ENCODE data around the gene PCSK5. TPM values are rescaled to one million over a fixed set of nuclear protein-coding genes. Genes with fewer than 3 reads are reported as not detected.

PCSK5 gene
- total and polyA plus RNA-seq, 4 experiments from 2014 or later, result 3.4 to 8.4 (median 6.5) TPM

- Histone ChIP-seq H3K9me3 (ENCODE audit: control insufficient read depth in 1 of 2, low read length in 2 of 2) (no peaks in the 10 kb centered on the region), H3K4me1 (ENCODE audit: insufficient read depth, low read length) (no peaks in the 10 kb centered on the region), H3K36me3 (ENCODE audit: insufficient read depth, low read length) (no peaks in the 10 kb centered on the region), H3K27ac (ENCODE audit: low read depth, low read length) (no peak overlapping the region), H3K27me3 (ENCODE audit: insufficient read depth, low read length) (no peaks in the 10 kb centered on the region), H3K4me3 (ENCODE audit: low read length in 2 of 2) (no peak overlapping the region)
- no peaks in the 10 kb centered on the region for H3K36me3 Mint-ChIP-seq
- peaks cover 0 to 5% of the 10 kb centered on the region in 2 donors for H3K27me3 Mint-ChIP-seq
- H3K27ac Mint-ChIP-seq, result no peak overlapping the region
- DNase-seq, result no peak
- ChIA-PET CTCF (ENCODE audit: partially characterized antibody) (no interaction called here), POLR2A (ENCODE audit: partially characterized antibody) (no interaction called here)
- peaks cover 0 to 8% (median 6%) of the 10 kb centered on the region in 4 donors for H3K4me1 Mint-ChIP-seq
- no peak overlapping the region for H3K4me3 Mint-ChIP-seq
- intact Hi-C loops (cut with micrococcal nuclease), result no loop called here
- peaks cover 0 to 1% (median 0%) of the 10 kb centered on the region in 8 donors for H3K9me3 Mint-ChIP-seq
These were observed 18.8 kb upstream of the PCSK5 start for GRCh38 chr9:75871624-75872023.

DNA sequence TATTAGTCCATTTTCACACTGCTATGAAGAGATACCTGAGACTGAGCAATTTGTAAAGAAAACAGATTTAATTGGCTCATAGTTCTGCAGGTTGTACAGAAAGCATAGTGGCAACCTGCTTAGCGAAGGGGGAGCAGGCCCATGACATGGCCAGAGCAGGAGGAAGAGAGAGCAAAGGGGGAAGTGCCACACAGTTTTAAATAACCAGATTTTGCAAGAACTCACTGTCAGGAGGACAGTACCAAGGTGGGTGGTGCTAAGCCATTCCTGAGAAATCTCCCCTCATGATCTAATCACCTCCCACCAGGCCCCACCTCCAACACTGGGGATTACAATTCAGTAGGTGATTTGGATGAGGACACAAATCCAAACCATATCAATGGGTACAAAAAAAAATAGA is 16.8 kb upstream of the PCSK5 start:
- DNase-seq, result no peak
- Histone ChIP-seq H3K9me3 (ENCODE audit: control insufficient read depth in 1 of 2, low read length in 2 of 2) (no peaks in the 10 kb centered on the region), H3K4me1 (ENCODE audit: insufficient read depth, low read length) (no peaks in the 10 kb centered on the region), H3K27ac (ENCODE audit: low read depth, low read length) (no peak overlapping the region), H3K36me3 (ENCODE audit: insufficient read depth, low read length) (no peaks in the 10 kb centered on the region), H3K4me3 (ENCODE audit: low read length in 2 of 2) (no peak overlapping the region), H3K27me3 (ENCODE audit: insufficient read depth, low read length) (no peaks in the 10 kb centered on the region)
- Mint-ChIP-seq H3K4me1 (peaks cover 0 to 8% (median 6%) of the 10 kb centered on the region in 4 donors), H3K4me3 (no peak overlapping the region), H3K27me3 (peaks cover 2% of the 10 kb centered on the region in 2 donors), H3K27ac (no peak overlapping the region), H3K36me3 (no peaks in the 10 kb centered on the region), H3K9me3 (peaks cover 0 to 1% (median 0%) of the 10 kb centered on the region in 8 donors)
- ChIA-PET CTCF (ENCODE audit: partially characterized antibody) (no interaction called here), POLR2A (ENCODE audit: partially characterized antibody) (no interaction called here)
- intact Hi-C loops (cut with micrococcal nuclease), result no loop called here

GRCh38 chr9:75876999-75877640 is 13.4 kb upstream of the PCSK5 start:
- intact Hi-C loops (cut with micrococcal nuclease), result no loop called here
- POLR2A ChIA-PET (ENCODE audit: partially characterized antibody), result no interaction called here
- CTCF ChIA-PET (ENCODE audit: partially characterized antibody), result no interaction called here
- H3K36me3 Mint-ChIP-seq, result no peaks in the 10 kb centered on the region
- DNase-seq, result no peak
- Histone ChIP-seq H3K4me3 (ENCODE audit: low read length in 2 of 2) (no peak overlapping the region), H3K36me3 (ENCODE audit: insufficient read depth, low read length) (no peaks in the 10 kb centered on the region), H3K27me3 (ENCODE audit: insufficient read depth, low read length) (no peaks in the 10 kb centered on the region), H3K9me3 (ENCODE audit: control insufficient read depth in 1 of 2, low read length in 2 of 2) (no peaks in the 10 kb centered on the region), H3K27ac (ENCODE audit: low read depth, low read length) (no peak overlapping the region), H3K4me1 (ENCODE audit: insufficient read depth, low read length) (no peaks in the 10 kb centered on the region)
- H3K27me3 Mint-ChIP-seq, result peaks cover 2% of the 10 kb centered on the region in 2 donors
- H3K9me3 Mint-ChIP-seq, result no peaks in the 10 kb centered on the region
- H3K27ac Mint-ChIP-seq, result no peak overlapping the region
- H3K4me1 Mint-ChIP-seq, result no peaks in the 10 kb centered on the region
- no peak overlapping the region for H3K4me3 Mint-ChIP-seq

- H3K27me3 Mint-ChIP-seq, result peaks cover 2% of the 10 kb centered on the region in 2 donors
- H3K4me1 Mint-ChIP-seq, result no peaks in the 10 kb centered on the region
- Histone ChIP-seq H3K4me3 (ENCODE audit: low read length in 2 of 2) (no peak overlapping the region), H3K36me3 (ENCODE audit: insufficient read depth, low read length) (no peaks in the 10 kb centered on the region), H3K9me3 (ENCODE audit: control insufficient read depth in 1 of 2, low read length in 2 of 2) (no peaks in the 10 kb centered on the region), H3K27ac (ENCODE audit: low read depth, low read length) (no peak overlapping the region), H3K27me3 (ENCODE audit: insufficient read depth, low read length) (no peaks in the 10 kb centered on the region), H3K4me1 (ENCODE audit: insufficient read depth, low read length) (no peaks in the 10 kb centered on the region)
- no peaks in the 10 kb centered on the region for H3K36me3 Mint-ChIP-seq
- no peaks in the 10 kb centered on the region for H3K9me3 Mint-ChIP-seq
- H3K4me3 Mint-ChIP-seq, result no peak overlapping the region
- no peak for DNase-seq
- no peak overlapping the region for H3K27ac Mint-ChIP-seq
- ChIA-PET POLR2A (ENCODE audit: partially characterized antibody) (no interaction called here), CTCF (ENCODE audit: partially characterized antibody) (interaction anchor here (0.7 kb wide), 1 partner anchor 96 kb away, joined by 3 read pairs; no protein-coding TSS in a partner anchor)
- intact Hi-C loops (cut with micrococcal nuclease), result no loop called here
These were observed 12.0 kb upstream of the PCSK5 start for GRCh38 chr9:75878488-75878860.

- H3K27me3 Mint-ChIP-seq, result peaks cover 0 to 2% of the 10 kb centered on the region in 2 donors
- H3K27ac ChIP-seq (ENCODE audit: low read depth, low read length), result no peak overlapping the region
- no peak overlapping the region for H3K4me3 Mint-ChIP-seq
- no peaks in the 10 kb centered on the region for H3K36me3 ChIP-seq (ENCODE audit: insufficient read depth, low read length)
- H3K9me3 Mint-ChIP-seq, result no peaks in the 10 kb centered on the region
- no peaks in the 10 kb centered on the region for H3K9me3 ChIP-seq (ENCODE audit: control insufficient read depth in 1 of 2, low read length in 2 of 2)
- H3K4me3 ChIP-seq (ENCODE audit: low read length in 2 of 2), result no peak overlapping the region
- H3K36me3 Mint-ChIP-seq, result no peaks in the 10 kb centered on the region
- no peaks in the 10 kb centered on the region for H3K4me1 ChIP-seq (ENCODE audit: insufficient read depth, low read length)
- POLR2A ChIA-PET (ENCODE audit: partially characterized antibody), result no interaction called here
- H3K27me3 ChIP-seq (ENCODE audit: insufficient read depth, low read length), result no peaks in the 10 kb centered on the region
- CTCF ChIA-PET (ENCODE audit: partially characterized antibody), result interaction anchor here (0.7 to 2.4 kb wide), 2 partner anchors 14 to 38 kb away, joined by 3 to 8 read pairs; no protein-coding TSS in a partner anchor
- no peak overlapping the region for H3K27ac Mint-ChIP-seq
- intact Hi-C loops (cut with micrococcal nuclease), result no loop called here
- H3K4me1 Mint-ChIP-seq, result no peaks in the 10 kb centered on the region
- no peak for DNase-seq
These were observed 9.9 kb upstream of the PCSK5 start for GRCh38 chr9:75880618-75881017.

DNA sequence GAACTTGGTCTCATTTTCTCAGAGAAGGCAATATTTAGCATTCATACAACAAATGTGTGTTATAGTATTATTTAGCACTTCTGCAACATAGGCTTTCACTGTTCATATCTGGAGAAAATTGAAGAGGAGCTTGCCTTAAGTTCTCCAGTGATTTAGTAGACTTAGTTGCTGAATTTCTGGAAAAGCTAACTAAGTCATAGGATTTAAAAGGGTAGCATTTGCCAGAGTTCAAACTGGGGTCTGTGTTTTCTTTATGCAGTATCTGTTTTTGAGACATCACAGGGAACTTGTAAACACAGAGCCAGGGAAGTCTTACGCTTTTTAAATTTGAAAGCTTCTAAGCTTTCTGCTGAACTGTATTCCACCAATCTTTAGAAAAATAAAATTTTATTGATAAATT is 8.7 kb upstream of the PCSK5 start:
- no peak for DNase-seq
- POLR2A ChIA-PET (ENCODE audit: partially characterized antibody), result interaction anchor here (1.5 kb wide), 1 partner anchor 9 kb away, joined by 6 read pairs; the partner anchor contains the start of gene PCSK5
- Mint-ChIP-seq H3K4me3 (no peak overlapping the region), H3K27ac (no peak overlapping the region), H3K27me3 (peaks cover 0 to 2% of the 10 kb centered on the region in 2 donors), H3K4me1 (no peaks in the 10 kb centered on the region), H3K36me3 (no peaks in the 10 kb centered on the region), H3K9me3 (no peaks in the 10 kb centered on the region)
- no peaks in the 10 kb centered on the region for H3K9me3 ChIP-seq (ENCODE audit: control insufficient read depth in 1 of 2, low read length in 2 of 2)
- CTCF ChIA-PET (ENCODE audit: partially characterized antibody), result interaction anchor here (2.4 kb wide), 1 partner anchor 15 kb away, joined by 8 read pairs; no protein-coding TSS in a partner anchor
- no peaks in the 10 kb centered on the region for H3K4me1 ChIP-seq (ENCODE audit: insufficient read depth, low read length)
- no peak overlapping the region for H3K4me3 ChIP-seq (ENCODE audit: low read length in 2 of 2)
- no peaks in the 10 kb centered on the region for H3K27me3 ChIP-seq (ENCODE audit: insufficient read depth, low read length)
- H3K27ac ChIP-seq (ENCODE audit: low read depth, low read length), result no peak overlapping the region
- H3K36me3 ChIP-seq (ENCODE audit: insufficient read depth, low read length), result no peaks in the 10 kb centered on the region
- intact Hi-C loops (cut with micrococcal nuclease), result no loop called here

DNA sequence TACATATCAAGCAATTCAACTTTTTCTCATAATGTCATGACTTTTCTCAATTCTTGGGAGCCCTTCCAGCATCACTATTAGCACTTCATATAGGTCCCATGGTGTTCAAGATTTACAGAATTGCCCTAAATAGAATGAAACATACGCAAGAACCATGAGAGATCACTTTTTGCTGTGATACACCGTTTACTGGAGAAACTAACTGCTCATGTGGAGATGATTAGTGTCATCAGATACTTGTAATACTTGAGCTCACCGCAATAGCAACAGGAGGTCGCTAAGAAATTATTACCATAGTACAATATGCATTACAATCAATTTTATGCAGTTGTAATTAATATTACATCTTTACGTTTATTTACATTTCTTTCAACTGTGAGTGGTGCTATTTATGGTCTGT is 4.8 kb upstream of the PCSK5 start:
- H3K36me3 Mint-ChIP-seq, result peaks cover 0 to 7% of the 10 kb centered on the region in 2 donors
- H3K27me3 Mint-ChIP-seq, result peaks cover 0 to 5% of the 10 kb centered on the region in 2 donors
- ChIA-PET POLR2A (ENCODE audit: partially characterized antibody) (no interaction called here), CTCF (ENCODE audit: partially characterized antibody) (no interaction called here)
- no peaks in the 10 kb centered on the region for H3K36me3 ChIP-seq (ENCODE audit: insufficient read depth, low read length)
- DNase-seq, result no peak
- peaks cover 10% of the 10 kb centered on the region for H3K4me1 ChIP-seq (ENCODE audit: insufficient read depth, low read length)
- no peak overlapping the region for H3K27ac ChIP-seq (ENCODE audit: low read depth, low read length)
- no peaks in the 10 kb centered on the region for H3K9me3 ChIP-seq (ENCODE audit: control insufficient read depth in 1 of 2, low read length in 2 of 2)
- H3K27ac Mint-ChIP-seq, result no peak overlapping the region
- no peaks in the 10 kb centered on the region for H3K27me3 ChIP-seq (ENCODE audit: insufficient read depth, low read length)
- intact Hi-C loops (cut with micrococcal nuclease), result no loop called here
- H3K4me1 Mint-ChIP-seq, result peaks cover 7 to 21% (median 16%) of the 10 kb centered on the region in 4 donors
- H3K4me3 Mint-ChIP-seq, result no peak overlapping the region
- H3K9me3 Mint-ChIP-seq, result no peaks in the 10 kb centered on the region
- H3K4me3 ChIP-seq (ENCODE audit: low read length in 2 of 2), result no peak overlapping the region

All from CD4-positive, alpha-beta memory T cell (primary cell).